Measurements from ENCODE around the gene TSPAN13.

TSPAN13 gene

GRCh38 chr7:16816824-16817223, 63.3 kb downstream of the TSPAN13 start:
- no CpG with 5 or more reads among the region's 2 CpGs for WGBS (ENCODE audit: extremely low coverage, insufficient coverage, insufficient read length)

DNA sequence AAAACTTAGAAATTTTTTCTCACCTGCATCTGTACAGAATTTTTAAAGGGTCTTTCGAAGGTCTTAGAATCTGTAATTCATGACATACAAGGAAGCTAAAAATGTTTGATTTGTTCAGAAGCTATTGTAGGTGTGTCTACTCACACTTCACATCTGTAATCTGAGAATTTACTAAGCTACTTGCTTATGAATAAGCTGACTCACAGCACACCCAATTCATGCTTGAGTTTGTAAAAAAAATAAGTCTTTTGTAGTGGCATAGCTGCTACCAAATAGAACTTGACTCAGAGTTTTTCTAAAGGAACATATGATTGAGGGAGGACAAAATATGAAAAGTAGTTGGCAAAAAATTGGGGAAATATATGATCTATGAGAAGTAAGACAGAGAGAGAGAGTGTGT, 64.0 kb downstream of the TSPAN13 start:
- no peaks in the 10 kb centered on the region for H3K36me3 ChIP-seq (ENCODE audit: control insufficient read depth in 1 of 2, insufficient read depth in 2 of 2, low read length in 2 of 2)
- H3K4me3 ChIP-seq (ENCODE audit: low read depth, low read length) = no peak overlapping the region
- WGBS (ENCODE audit: extremely low coverage, insufficient coverage, insufficient read length) = no CpG with 5 or more reads among the region's 1 CpG
- no peaks in the 10 kb centered on the region for H3K9me3 ChIP-seq (ENCODE audit: insufficient read depth, low read depth, low read length)
- H3K79me2 ChIP-seq (ENCODE audit: control insufficient read depth, insufficient read depth, low read length, poor library complexity) = no peaks in the 10 kb centered on the region
- no peak overlapping the region for H4K12ac ChIP-seq (ENCODE audit: low read depth, low read length)
- H2BK12ac ChIP-seq (ENCODE audit: low read length) = no peak overlapping the region
- H3K9ac ChIP-seq (ENCODE audit: low read length) = no peak overlapping the region
- H4K8ac ChIP-seq (ENCODE audit: low read depth, low read length) = no peak overlapping the region
- H2BK5ac ChIP-seq (ENCODE audit: low read depth, low read length, poor library complexity) = no peak overlapping the region
- H4K91ac ChIP-seq (ENCODE audit: low read depth, low read length) = no peak overlapping the region
- H3K18ac ChIP-seq (ENCODE audit: low read length) = no peak overlapping the region
- no peak overlapping the region for H3K14ac ChIP-seq (ENCODE audit: low read length)
- H3K4me1 ChIP-seq (ENCODE audit: control insufficient read depth in 1 of 2, insufficient read depth in 2 of 2, low read length in 2 of 2) = no peaks in the 10 kb centered on the region
- no peak overlapping the region for H3K27ac ChIP-seq (ENCODE audit: low read depth, low read length)
- H3K4ac ChIP-seq (ENCODE audit: low read depth, low read length) = no peak overlapping the region
- H3K27me3 ChIP-seq (ENCODE audit: insufficient read depth, low read length) = no peaks in the 10 kb centered on the region
- DNase-seq = no peak
- no peak overlapping the region for H2AFZ ChIP-seq (ENCODE audit: insufficient read depth, low read length, poor library complexity)
- H2AK5ac ChIP-seq (ENCODE audit: low read length) = no peak overlapping the region
- H3K79me1 ChIP-seq (ENCODE audit: low read length) = no peaks in the 10 kb centered on the region
- no peak overlapping the region for H3K4me2 ChIP-seq (ENCODE audit: low read length)
- no peak overlapping the region for H2BK120ac ChIP-seq (ENCODE audit: insufficient read depth, low read length, poor library complexity)
- no peak overlapping the region for H3K23ac ChIP-seq (ENCODE audit: low read length)

More at GRCh38 chr7:16816824-16817223, 63.3 kb downstream of the TSPAN13 start:
- Histone ChIP-seq H3K14ac (ENCODE audit: low read length) (no peak overlapping the region), H4K8ac (ENCODE audit: low read depth, low read length) (no peak overlapping the region), H3K27me3 (ENCODE audit: insufficient read depth, low read length) (no peaks in the 10 kb centered on the region), H2AFZ (ENCODE audit: insufficient read depth, low read length, poor library complexity) (no peak overlapping the region), H3K9ac (ENCODE audit: low read length) (no peak overlapping the region), H3K27ac (ENCODE audit: low read depth, low read length) (no peak overlapping the region), H2AK5ac (ENCODE audit: low read length) (no peak overlapping the region), H3K18ac (ENCODE audit: low read length) (no peak overlapping the region), H2BK12ac (ENCODE audit: low read length) (no peak overlapping the region), H3K4me3 (ENCODE audit: low read depth, low read length) (no peak overlapping the region), H3K36me3 (ENCODE audit: control insufficient read depth in 1 of 2, insufficient read depth in 2 of 2, low read length in 2 of 2) (no peaks in the 10 kb centered on the region), H3K4ac (ENCODE audit: low read depth, low read length) (no peak overlapping the region), H3K4me1 (ENCODE audit: control insufficient read depth in 1 of 2, insufficient read depth in 2 of 2, low read length in 2 of 2) (no peaks in the 10 kb centered on the region), H4K91ac (ENCODE audit: low read depth, low read length) (no peak overlapping the region), H3K79me1 (ENCODE audit: low read length) (no peaks in the 10 kb centered on the region), H2BK120ac (ENCODE audit: insufficient read depth, low read length, poor library complexity) (no peak overlapping the region), H3K9me3 (ENCODE audit: insufficient read depth, low read depth, low read length) (no peaks in the 10 kb centered on the region), H3K23ac (ENCODE audit: low read length) (no peak overlapping the region), H3K4me2 (ENCODE audit: low read length) (no peak overlapping the region), H4K12ac (ENCODE audit: low read depth, low read length) (no peak overlapping the region), H3K79me2 (ENCODE audit: control insufficient read depth, insufficient read depth, low read length, poor library complexity) (no peaks in the 10 kb centered on the region), H2BK5ac (ENCODE audit: low read depth, low read length, poor library complexity) (no peak overlapping the region)
- no peak for DNase-seq

GRCh38 chr7:16818732-16819131, 65.2 kb downstream of the TSPAN13 start:
- peak in 1 of 2 donors; percentile 78 for DNase-seq
- Histone ChIP-seq H2BK120ac (ENCODE audit: insufficient read depth, low read length, poor library complexity) (no peak overlapping the region), H3K4me2 (ENCODE audit: low read length) (no peak overlapping the region), H4K91ac (ENCODE audit: low read depth, low read length) (no peak overlapping the region), H3K4me1 (ENCODE audit: control insufficient read depth in 1 of 2, insufficient read depth in 2 of 2, low read length in 2 of 2) (no peaks in the 10 kb centered on the region), H2AFZ (ENCODE audit: insufficient read depth, low read length, poor library complexity) (no peak overlapping the region), H3K14ac (ENCODE audit: low read length) (no peak overlapping the region), H3K9ac (ENCODE audit: low read length) (no peak overlapping the region), H2BK12ac (ENCODE audit: low read length) (no peak overlapping the region), H2AK5ac (ENCODE audit: low read length) (no peak overlapping the region), H3K4ac (ENCODE audit: low read depth, low read length) (no peak overlapping the region), H3K27ac (ENCODE audit: low read depth, low read length) (no peak overlapping the region), H3K23ac (ENCODE audit: low read length) (no peak overlapping the region), H3K79me1 (ENCODE audit: low read length) (no peaks in the 10 kb centered on the region), H3K79me2 (ENCODE audit: control insufficient read depth, insufficient read depth, low read length, poor library complexity) (no peaks in the 10 kb centered on the region), H4K12ac (ENCODE audit: low read depth, low read length) (no peak overlapping the region), H3K9me3 (ENCODE audit: insufficient read depth, low read depth, low read length) (no peaks in the 10 kb centered on the region), H3K36me3 (ENCODE audit: control insufficient read depth in 1 of 2, insufficient read depth in 2 of 2, low read length in 2 of 2) (no peaks in the 10 kb centered on the region), H2BK5ac (ENCODE audit: low read depth, low read length, poor library complexity) (no peak overlapping the region), H3K4me3 (ENCODE audit: low read depth, low read length) (no peak overlapping the region), H4K8ac (ENCODE audit: low read depth, low read length) (no peak overlapping the region), H3K27me3 (ENCODE audit: insufficient read depth, low read length) (no peaks in the 10 kb centered on the region), H3K18ac (ENCODE audit: low read length) (no peak overlapping the region)
- no CpG with 5 or more reads among the region's 3 CpGs for WGBS (ENCODE audit: extremely low coverage, insufficient coverage, insufficient read length)

DNA sequence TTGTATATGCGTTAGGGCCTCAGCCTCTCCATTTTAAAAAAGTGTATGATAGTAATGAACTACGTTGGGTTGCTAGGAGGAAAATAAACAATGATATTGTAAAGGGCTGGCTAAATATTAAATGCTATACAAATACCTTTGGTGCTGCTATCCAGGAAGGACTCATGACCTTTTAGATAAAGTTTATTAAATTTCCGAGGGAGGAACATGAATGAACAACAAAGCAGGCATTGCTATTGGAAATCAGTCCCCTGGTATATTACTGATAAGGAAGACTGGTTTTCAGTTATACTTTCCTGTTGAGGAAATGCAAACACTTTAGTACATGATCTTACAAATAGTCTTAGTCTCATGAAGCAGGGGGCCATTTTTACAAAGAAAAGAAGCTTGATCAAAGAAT, 68.5 kb downstream of the TSPAN13 start:
- no peak overlapping the region for H3K14ac ChIP-seq (ENCODE audit: low read length)
- no peak overlapping the region for H4K12ac ChIP-seq (ENCODE audit: low read depth, low read length)

More for the DNA sequence above, 68.5 kb downstream of the TSPAN13 start:
- Histone ChIP-seq H2BK12ac (ENCODE audit: low read length) (no peak overlapping the region), H3K9ac (ENCODE audit: low read length) (no peak overlapping the region), H3K27ac (ENCODE audit: low read depth, low read length) (no peak overlapping the region), H3K36me3 (ENCODE audit: control insufficient read depth in 1 of 2, insufficient read depth in 2 of 2, low read length in 2 of 2) (no peaks in the 10 kb centered on the region), H2BK120ac (ENCODE audit: insufficient read depth, low read length, poor library complexity) (no peak overlapping the region), H3K18ac (ENCODE audit: low read length) (no peak overlapping the region), H3K4me2 (ENCODE audit: low read length) (no peak overlapping the region), H3K4me1 (ENCODE audit: control insufficient read depth in 1 of 2, insufficient read depth in 2 of 2, low read length in 2 of 2) (peaks cover 0 to 4% of the 10 kb centered on the region in 2 experiments), H2AFZ (ENCODE audit: insufficient read depth, low read length, poor library complexity) (no peak overlapping the region), H3K4me3 (ENCODE audit: low read depth, low read length) (no peak overlapping the region), H3K79me2 (ENCODE audit: control insufficient read depth, insufficient read depth, low read length, poor library complexity) (no peaks in the 10 kb centered on the region), H3K23ac (ENCODE audit: low read length) (no peak overlapping the region), H3K79me1 (ENCODE audit: low read length) (no peaks in the 10 kb centered on the region), H3K27me3 (ENCODE audit: insufficient read depth, low read length) (no peaks in the 10 kb centered on the region), H3K9me3 (ENCODE audit: insufficient read depth, low read depth, low read length) (no peaks in the 10 kb centered on the region), H3K4ac (ENCODE audit: low read depth, low read length) (no peak overlapping the region), H4K91ac (ENCODE audit: low read depth, low read length) (no peak overlapping the region), H4K8ac (ENCODE audit: low read depth, low read length) (no peak overlapping the region), H2AK5ac (ENCODE audit: low read length) (no peak overlapping the region), H2BK5ac (ENCODE audit: low read depth, low read length, poor library complexity) (no peak overlapping the region)
- no CpG with 5 or more reads among the region's 3 CpGs for WGBS (ENCODE audit: extremely low coverage, insufficient coverage, insufficient read length)
- DNase-seq = no peak

All from trophoblast cell (in vitro differentiated cells and primary cell).